ENCODE measurements around the gene LTA. TPM values are rescaled to one million over a fixed set of nuclear protein-coding genes. Genes with fewer than 3 reads are reported as not detected.

LTA gene
- not detected in 2 replicates for total RNA-seq

GRCh38 chr6:31572041-31572911 is at the start of gene LTA:
TSS of gene LTA (plus strand) at chr6:31572289. CDS start at chr6:31572743, 454 bp downstream.

GRCh38 chr6:31528821-31529328 is 43.2 kb upstream of the LTA start, which contains the start of gene MCCD1:
TSS of gene MCCD1 (plus strand) at chr6:31528962. CDS start at chr6:31529015, 53 bp downstream.

GRCh38 chr6:31541658-31542521 is 30.2 kb upstream of the LTA start, which contains the start of gene DDX39B:
TSS of gene DDX39B (minus strand) at chr6:31542003. CDS start at chr6:31540532, 1,471 bp downstream.

GRCh38 chr6:31546339-31546957 is 25.6 kb upstream of the LTA start, which contains the start of gene ATP6V1G2:
TSS of gene ATP6V1G2 (minus strand) at chr6:31546608. CDS start at chr6:31546559, 49 bp downstream.

GRCh38 chr6:31546958-31547726 is 24.9 kb upstream of the LTA start, which contains the start of gene NFKBIL1:
TSS of gene NFKBIL1 (plus strand) at chr6:31547608. CDS start at chr6:31547695, 87 bp downstream.

GRCh38 chr6:31575335-31575901 is 3.3 kb downstream of the LTA start, which contains the start of gene TNF:
TSS of gene TNF (plus strand) at chr6:31575565. CDS start at chr6:31575742, 177 bp downstream.

GRCh38 chr6:31582230-31582643 is 10.1 kb downstream of the LTA start, which contains the start of gene LTB:
TSS of gene LTB (minus strand) at chr6:31582424. CDS start at chr6:31582417, 7 bp downstream.

GRCh38 chr6:31586008-31586407 is 13.9 kb downstream of the LTA start, which contains the start of gene LST1:
TSS of gene LST1 (plus strand) at chr6:31586277. CDS start at chr6:31587300, 1,023 bp downstream.

GRCh38 chr6:31614684-31615578 is 42.8 kb downstream of the LTA start, which contains the start of gene AIF1:
TSS of gene AIF1 (plus strand) at chr6:31615234. CDS start at chr6:31615330, 96 bp downstream.

GRCh38 chr6:31620586-31621319 is 48.7 kb downstream of the LTA start, which contains the start of gene PRRC2A:
TSS of gene PRRC2A (plus strand) at chr6:31620715. CDS start at chr6:31622790, 2,075 bp downstream.

Other genes with a start within 250 kb of the LTA start
- gene HLA-B, start 215.1 kb upstream of the LTA start, total RNA-seq = 124 and 192 TPM in 2 replicates
- gene MICA, start 168.7 kb upstream of the LTA start, total RNA-seq = 46.5 and 68.6 TPM in 2 replicates
- 3.1 and 6.1 TPM in 2 replicates for gene MICB, start 74.1 kb upstream of the LTA start, total RNA-seq
- not detected in 2 replicates for gene MCCD1, start 43.3 kb upstream of the LTA start, total RNA-seq
- 324 and 339 TPM in 2 replicates for gene DDX39B, start 30.3 kb upstream of the LTA start, total RNA-seq
- gene ATP6V1G2, start 25.7 kb upstream of the LTA start, total RNA-seq = 8.9 and 10.4 TPM in 2 replicates
- gene NFKBIL1, start 24.7 kb upstream of the LTA start, total RNA-seq = 32.9 and 39.4 TPM in 2 replicates
- not detected in 2 replicates for gene TNF, start 3.3 kb downstream of the LTA start, total RNA-seq
- not detected in 2 replicates for gene LTB, start 10.1 kb downstream of the LTA start, total RNA-seq
- 0.09 and 0.32 TPM in 2 replicates for gene LST1, start 14.0 kb downstream of the LTA start, total RNA-seq
- gene NCR3, start 20.7 kb downstream of the LTA start, total RNA-seq = not detected in 2 replicates
- gene AIF1, start 42.9 kb downstream of the LTA start, total RNA-seq = not detected in 2 replicates
- 18.4 and 18.6 TPM in 2 replicates for gene PRRC2A, start 48.4 kb downstream of the LTA start, total RNA-seq
- 81.1 and 90.6 TPM in 2 replicates for gene BAG6, start 80.4 kb downstream of the LTA start, total RNA-seq
- gene APOM, start 83.6 kb downstream of the LTA start, total RNA-seq = 1.6 and 1.8 TPM in 2 replicates
- gene C6orf47, start 88.5 kb downstream of the LTA start, total RNA-seq = 16.9 and 19.9 TPM in 2 replicates
- gene GPANK1, start 92.7 kb downstream of the LTA start, total RNA-seq = 12.2 and 14.3 TPM in 2 replicates
- 70.2 and 83.9 TPM in 2 replicates for gene CSNK2B, start 93.8 kb downstream of the LTA start, total RNA-seq
- gene LY6G5B, start 97.7 kb downstream of the LTA start, total RNA-seq = 2.2 and 4.0 TPM in 2 replicates
- 0.09 and 0.63 TPM in 2 replicates for gene LY6G5C, start 108.8 kb downstream of the LTA start, total RNA-seq
- 54.5 and 96.4 TPM in 2 replicates for gene ABHD16A, start 131.0 kb downstream of the LTA start, total RNA-seq
- not detected in 2 replicates for gene LY6G6F, start 134.6 kb downstream of the LTA start, total RNA-seq
- gene LY6G6D, start 143.1 kb downstream of the LTA start, total RNA-seq = 0.47 TPM in 1 of 2 replicates, not detected in the other
- not detected in 2 replicates for gene LY6G6C, start 149.5 kb downstream of the LTA start, total RNA-seq
- not detected in 2 replicates for gene MPIG6B, start 151.1 kb downstream of the LTA start, total RNA-seq
- gene DDAH2, start 157.0 kb downstream of the LTA start, total RNA-seq = 152 and 207 TPM in 2 replicates
- 521 and 664 TPM in 2 replicates for gene CLIC1, start 164.2 kb downstream of the LTA start, total RNA-seq
- gene MSH5, start 167.7 kb downstream of the LTA start, total RNA-seq = 2.7 and 3.6 TPM in 2 replicates
- gene SAPCD1, start 190.4 kb downstream of the LTA start, total RNA-seq = 0.26 and 1.3 TPM in 2 replicates
- 0.79 and 0.86 TPM in 2 replicates for gene VWA7, start 205.0 kb downstream of the LTA start, total RNA-seq
- 28.1 and 36.1 TPM in 2 replicates for gene VARS1, start 223.5 kb downstream of the LTA start, total RNA-seq
- 17.8 and 19.1 TPM in 2 replicates for gene LSM2, start 234.7 kb downstream of the LTA start, total RNA-seq
- gene HSPA1L, start 243.0 kb downstream of the LTA start, total RNA-seq = 1.7 and 2.3 TPM in 2 replicates
- gene HSPA1A, start 243.3 kb downstream of the LTA start, total RNA-seq = 92.2 and 182 TPM in 2 replicates